ENCODE data around the gene TNF. TPM values are rescaled to one million over a fixed set of nuclear protein-coding genes. Genes with fewer than 3 reads are reported as not detected.
A peak's percentile ranks its signal among the peaks of the same experiment; 100 is the strongest.

Gene TNF
- 1 to 10 TPM in 1 of 2 donors, under 1 TPM in 1; 0.27 to 1.4 TPM for total RNA-seq
- long read RNA-seq = 0 reads

GRCh38 chr6:31575335-31575901, at the start of gene TNF:
Gene TNF, plus strand, starts transcription at chr6:31575565. Its CDS starts 177 bp downstream, at chr6:31575742.
- intact Hi-C loops (cut with DNase I, micrococcal nuclease) = no loop called here
- DNase-seq = peak in 1 of 2 donors; percentile 57
- peak; percentile 73 for ATAC-seq

DNA sequence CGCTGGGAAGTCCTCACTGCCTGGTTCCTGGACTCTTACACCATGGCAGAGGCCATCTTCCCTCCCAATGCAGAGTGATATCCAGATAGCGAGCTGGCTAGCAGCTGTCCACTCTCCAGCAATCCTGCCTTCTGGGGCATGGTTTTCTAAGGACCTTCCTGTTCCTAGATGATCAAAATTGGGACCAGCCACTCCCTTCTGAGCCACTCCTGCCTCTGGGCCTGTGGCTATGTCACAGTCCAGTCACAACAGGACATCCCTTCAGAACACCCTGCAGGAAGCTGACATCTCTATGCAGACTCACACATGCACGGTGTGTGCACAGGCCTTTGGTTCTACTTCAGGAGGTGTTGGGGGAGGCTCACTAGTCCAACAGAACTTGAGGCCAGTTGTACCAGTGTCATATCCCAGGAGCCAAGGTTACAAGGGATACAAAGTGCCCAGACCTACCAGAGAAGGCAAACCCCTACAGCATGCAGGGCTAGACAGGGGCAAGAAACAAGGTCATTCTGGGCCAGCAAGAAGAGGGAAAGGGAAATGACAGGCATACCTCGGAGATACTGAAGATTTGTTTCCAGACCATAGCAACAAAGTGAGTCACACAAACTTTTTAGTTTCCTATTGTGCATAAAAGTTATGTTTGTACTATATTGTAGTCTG, 49.3 kb upstream of the TNF start:
- intact Hi-C loops (cut with DNase I, micrococcal nuclease) = no loop called here
- no peak for ATAC-seq

DNA sequence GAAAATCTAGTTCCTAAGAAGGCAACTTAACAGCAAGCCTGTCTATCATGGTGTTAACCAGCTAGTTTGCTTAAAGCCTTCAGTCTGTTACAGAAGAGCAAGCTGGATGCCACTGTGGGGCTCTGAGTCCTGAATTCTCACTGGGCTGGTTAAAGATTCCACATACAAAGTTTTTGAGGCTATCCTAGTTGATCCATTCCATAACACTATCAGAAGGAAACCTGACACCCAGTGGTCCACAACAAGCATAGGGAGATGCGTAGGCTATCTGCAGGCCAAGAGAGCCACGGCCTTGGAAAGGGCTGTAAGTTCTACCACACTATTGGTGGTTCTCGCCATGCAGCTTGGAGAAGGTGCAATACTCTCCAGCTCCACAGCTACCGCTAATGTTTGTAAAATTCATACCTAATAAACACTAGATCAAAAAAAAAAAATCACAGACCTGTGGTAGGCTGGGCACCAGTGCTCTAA, 47.0 kb upstream of the TNF start:
- peak; percentile 6 for ATAC-seq
- intact Hi-C loops (cut with DNase I, micrococcal nuclease) = no loop called here

More for the DNA sequence above, 49.3 kb upstream of the TNF start:
- DNase-seq = no peak

DNA sequence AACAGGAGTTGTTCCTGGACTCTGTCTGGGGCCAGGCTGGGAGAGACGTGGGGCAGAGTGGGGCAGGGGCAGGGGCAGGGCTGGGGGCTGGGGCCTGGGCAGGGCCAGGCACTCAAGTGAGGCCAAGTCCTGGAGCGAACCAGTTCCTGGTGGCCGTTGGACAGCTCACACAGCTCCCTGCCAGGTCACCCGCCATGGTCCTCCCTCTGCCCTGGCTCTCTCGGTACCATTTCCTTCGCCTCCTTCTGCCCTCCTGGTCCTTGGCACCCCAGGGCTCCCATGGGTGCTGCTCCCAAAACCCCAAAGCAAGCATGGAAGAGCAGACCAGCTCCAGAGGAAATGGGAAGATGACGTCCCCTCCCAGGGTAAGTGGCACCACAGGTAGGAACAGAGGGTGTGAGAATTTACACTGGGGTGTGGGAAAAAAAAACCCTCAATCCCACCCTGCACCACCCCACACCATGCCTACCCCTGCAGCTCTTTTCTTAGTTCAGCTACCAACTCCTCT, 46.5 kb upstream of the TNF start, which contains the start of gene MCCD1:
MCCD1 (plus strand) TSS at position 142 of the 508 bp plus-strand sequence; CDS start at position 195, 53 bp downstream.
- intact Hi-C loops (cut with DNase I, micrococcal nuclease) = no loop called here
- DNase-seq (no peak), ATAC-seq (peak; percentile 29)

More for the DNA sequence above, 47.0 kb upstream of the TNF start:
- no peak for DNase-seq

GRCh38 chr6:31529329-31530150, 45.8 kb upstream of the TNF start:
- DNase-seq (no peak), ATAC-seq (peak; percentile 24)
- intact Hi-C loops (cut with DNase I, micrococcal nuclease) = no loop called here

DNA sequence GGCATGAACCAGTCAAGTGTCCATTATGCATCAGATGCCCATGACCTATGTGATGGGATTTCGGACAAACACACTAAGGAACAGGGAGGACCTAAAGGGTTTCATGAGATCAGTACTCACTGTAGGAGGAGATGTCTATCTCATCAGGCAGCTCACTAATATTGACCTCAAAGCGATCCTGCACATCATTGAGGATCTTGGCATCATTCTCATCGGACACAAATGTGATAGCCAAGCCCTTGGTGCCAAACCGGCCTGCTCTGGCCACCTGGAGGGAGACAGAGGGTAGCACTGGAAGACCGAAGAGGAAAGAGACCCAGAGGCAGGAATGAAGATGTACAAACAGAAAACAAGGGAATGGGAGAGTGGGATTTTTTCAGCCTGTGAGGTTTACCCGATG, 44.7 kb upstream of the TNF start:
- DNase-seq = no peak
- ATAC-seq = no peak

GRCh38 chr6:31531162-31531561, 44.2 kb upstream of the TNF start:
- intact Hi-C loops (cut with DNase I, micrococcal nuclease) = no loop called here
- DNase-seq = no peak
- ATAC-seq = no peak

More for the DNA sequence above, 44.7 kb upstream of the TNF start:
- intact Hi-C loops (cut with DNase I, micrococcal nuclease) = no loop called here

DNA sequence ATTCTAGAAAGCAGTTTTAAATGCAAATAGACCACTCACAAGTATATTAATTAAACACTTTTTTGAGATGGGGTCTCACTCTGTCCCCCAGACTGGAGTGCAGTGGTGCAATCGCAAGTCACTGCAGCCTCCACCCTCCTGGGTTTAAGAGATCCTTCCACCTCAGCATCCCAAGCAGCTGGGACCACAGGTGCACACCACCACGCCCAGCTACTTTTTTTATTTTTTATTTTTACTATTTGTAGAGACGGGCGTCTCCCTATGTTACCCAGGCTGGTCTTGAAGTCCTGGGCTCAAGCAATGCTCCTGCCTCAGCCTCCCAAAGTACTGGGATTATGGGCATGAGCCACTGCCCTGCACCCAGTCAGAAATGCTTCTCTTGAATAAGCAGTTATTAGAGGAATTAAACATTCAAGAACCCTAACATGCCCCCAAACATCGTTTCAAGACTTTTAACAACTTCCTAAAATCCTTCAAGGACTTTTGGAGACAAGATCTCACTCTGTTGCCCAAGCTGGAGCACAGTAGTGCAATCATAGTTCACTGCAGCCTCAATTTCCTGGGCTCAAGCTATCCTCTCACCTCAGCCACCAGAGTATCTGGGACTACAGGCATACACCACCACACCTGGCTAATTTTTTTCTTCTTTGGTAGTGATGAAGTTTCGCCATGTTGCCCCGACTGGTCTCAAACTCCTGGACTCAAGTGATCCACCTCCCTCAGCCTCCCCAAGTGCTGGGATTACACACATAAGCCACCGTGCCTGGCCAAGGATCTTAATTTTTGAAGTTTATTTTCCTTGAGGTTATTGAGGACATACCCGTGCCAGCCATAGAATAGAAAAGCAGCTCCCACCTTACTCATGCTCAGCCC, 43.4 kb upstream of the TNF start:
- DNase-seq = no peak
- ATAC-seq = no peak
- intact Hi-C loops (cut with DNase I, micrococcal nuclease) = no loop called here

GRCh38 chr6:31532644-31533454, 42.5 kb upstream of the TNF start:
- ATAC-seq (no peak), DNase-seq (no peak)
- intact Hi-C loops (cut with DNase I, micrococcal nuclease) = no loop called here

- intact Hi-C loops (cut with DNase I, micrococcal nuclease) = no loop called here
- ATAC-seq (no peak), DNase-seq (no peak)
Observed at GRCh38 chr6:31533455-31533841, 41.9 kb upstream of the TNF start.

DNA sequence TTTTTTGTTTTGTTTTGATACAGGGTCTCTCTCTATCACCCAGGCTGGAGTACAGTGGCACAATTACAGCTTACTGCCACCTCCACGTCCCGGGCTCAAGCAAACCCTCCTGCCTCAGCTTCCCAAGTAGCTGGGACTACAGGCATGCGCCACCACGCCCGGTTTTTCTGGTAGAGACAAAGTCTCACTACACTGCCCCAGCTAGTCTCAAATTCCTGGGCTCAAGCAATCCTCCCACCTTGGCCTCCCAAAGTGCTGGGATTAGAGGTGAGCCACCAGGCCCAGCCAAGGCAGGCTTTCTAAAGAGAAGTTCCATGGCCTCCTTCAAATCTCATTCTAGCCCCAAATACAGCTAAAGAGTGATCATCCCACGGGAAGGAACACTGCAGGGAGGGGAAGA, 41.4 kb upstream of the TNF start:
- DNase-seq = no peak
- no peak for ATAC-seq
- intact Hi-C loops (cut with DNase I, micrococcal nuclease) = no loop called here

DNA sequence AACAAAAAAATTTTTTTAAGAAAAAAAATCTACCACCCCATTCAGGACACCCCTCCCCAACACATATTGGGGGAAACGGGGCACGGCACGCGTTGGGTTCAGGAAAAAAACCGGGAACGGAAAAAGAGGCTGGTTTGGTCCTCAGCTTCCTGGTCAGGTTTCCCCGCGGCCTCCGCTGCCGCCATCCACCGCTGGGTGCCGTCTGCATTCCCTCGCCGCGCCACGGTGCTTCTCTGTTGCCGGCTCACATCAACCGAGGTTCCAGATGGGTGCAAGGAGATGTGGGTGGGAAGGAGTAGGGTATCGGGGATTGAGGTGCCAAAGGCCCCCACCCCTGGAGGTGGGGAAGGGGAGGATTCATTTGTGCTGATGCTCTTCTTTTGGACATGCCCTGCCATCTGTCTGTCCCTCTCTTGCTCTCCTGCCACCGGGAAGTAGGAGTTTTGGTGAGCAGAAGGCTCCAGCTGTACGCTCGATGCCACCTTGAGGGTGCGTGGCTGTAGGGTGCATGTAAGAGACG, 40.8 kb upstream of the TNF start:
- intact Hi-C loops (cut with DNase I, micrococcal nuclease) = no loop called here

DNA sequence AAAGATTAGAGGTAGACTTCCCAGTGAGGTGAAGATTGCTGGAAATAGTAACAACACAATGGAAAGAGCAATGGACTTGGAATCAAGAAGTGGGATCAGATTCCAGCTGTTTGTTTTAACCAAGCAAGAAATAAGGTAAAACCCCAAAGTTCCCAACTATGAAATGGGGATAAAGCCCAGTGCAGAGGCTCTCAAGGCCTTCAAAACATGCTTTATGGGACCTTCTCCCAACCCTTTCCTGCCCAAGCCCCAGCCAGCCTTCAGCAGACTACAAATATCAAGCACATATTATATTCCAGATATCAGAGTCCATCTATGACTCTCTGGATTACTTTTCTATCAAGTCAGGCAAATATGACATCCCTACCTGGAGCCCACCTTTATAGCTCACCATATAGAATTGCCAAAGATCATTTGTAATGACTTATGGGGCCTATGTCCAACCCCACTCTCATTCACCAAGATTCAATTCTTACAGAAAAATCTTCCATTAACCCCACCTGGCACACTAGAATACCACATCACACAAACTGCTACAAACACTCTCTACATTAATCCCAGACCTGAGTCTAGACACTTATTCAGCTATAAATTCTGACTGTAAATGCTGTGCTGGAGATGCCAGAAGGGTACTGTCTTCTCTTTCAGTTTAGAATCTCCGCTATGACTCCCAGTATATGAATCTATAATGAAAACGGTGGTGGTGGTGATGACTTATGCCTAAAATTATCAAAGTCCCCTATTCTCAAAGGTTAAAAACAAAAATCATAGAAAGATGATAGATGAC, 39.6 kb upstream of the TNF start:
- intact Hi-C loops (cut with DNase I, micrococcal nuclease) = no loop called here
- ATAC-seq = no peak

More for the DNA sequence above, 40.8 kb upstream of the TNF start:
- DNase-seq (no peak), ATAC-seq (no peak)

DNA sequence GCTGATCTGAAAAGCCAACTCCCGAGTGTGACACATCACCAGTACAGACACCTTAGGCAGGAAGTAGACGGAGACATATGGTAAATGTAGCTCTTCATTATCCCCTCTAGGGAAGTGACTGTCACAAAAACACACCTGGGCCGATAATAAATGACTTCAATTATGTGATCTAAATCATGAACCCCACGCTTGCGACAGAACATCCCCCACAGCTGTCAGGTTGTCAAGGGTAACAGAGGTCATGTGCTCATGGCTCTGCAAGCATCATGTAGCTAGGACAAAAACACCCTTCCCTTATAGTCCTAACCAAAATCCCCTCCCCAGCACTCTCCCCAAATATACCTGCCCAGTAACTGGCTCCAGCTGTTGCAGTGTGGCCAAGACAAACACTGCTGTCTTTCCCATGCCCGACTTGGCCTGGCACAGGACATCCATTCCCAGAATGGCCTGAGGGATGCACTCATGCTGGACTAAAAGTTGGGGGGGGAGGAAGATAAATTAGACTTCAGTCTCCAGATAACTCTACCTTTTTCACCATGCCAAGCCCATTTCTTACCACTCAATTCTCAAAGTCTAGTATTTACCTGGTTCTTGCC, 36.5 kb upstream of the TNF start:
- DNase-seq (no peak), ATAC-seq (no peak)
- intact Hi-C loops (cut with DNase I, micrococcal nuclease) = no loop called here

More for the DNA sequence above, 39.6 kb upstream of the TNF start:
- DNase-seq = no peak

DNA sequence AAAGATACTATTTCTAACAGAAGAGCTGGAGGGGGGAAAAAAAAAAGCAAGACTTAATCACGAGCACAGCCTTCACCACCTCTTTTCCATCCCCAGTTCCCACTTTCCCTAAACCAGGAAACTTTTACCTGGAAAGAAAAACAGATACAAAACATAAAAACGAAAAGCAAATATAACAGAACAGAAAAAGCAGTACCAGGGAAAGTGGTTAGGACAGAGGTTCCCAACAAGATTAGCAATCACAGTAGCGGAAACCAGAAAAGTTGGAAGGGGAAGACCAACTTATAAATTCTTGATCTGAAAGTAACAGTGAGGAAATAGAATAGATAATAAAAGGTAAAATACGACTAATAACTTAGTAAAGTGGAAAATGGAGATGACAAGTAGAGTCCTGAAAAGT, 34.7 kb upstream of the TNF start:
- DNase-seq = no peak
- ATAC-seq = no peak
- intact Hi-C loops (cut with DNase I, micrococcal nuclease) = no loop called here

GRCh38 chr6:31541059-31541657, 34.2 kb upstream of the TNF start:
- DNase-seq (peak; percentile 56 to 83), ATAC-seq (peak; percentile 57)
- intact Hi-C loops (cut with DNase I, micrococcal nuclease) = no loop called here
